VCaP (cell line): ENCODE data around the gene TAPBPL.
"Not testable (repeated sequence)": the region's sequence is repeated elsewhere in the genome, so short reads cannot be mapped to it uniquely, and the experiment has no call there.

Source experiments
- H3K27ac ChIP-seq: fragments of 450-650 bp; 2 replicates; pipeline ENCODE4 v1.5.1; 2017
- TF ChIP-seq, protein P1 (sequence below): fragments of 450-650 bp; conservative IDR thresholded peaks from 2 replicates; pipeline ENCODE4 v1.5.1; 2017; ENCODE audit warnings: mild to moderate bottlenecking, moderate library complexity

TAPBPL gene

GRCh38 chr12:6492838-6493496 lies 41.1 kb downstream of the TAPBPL start, which contains the start of gene MRPL51:
Gene MRPL51, minus strand, starts transcription at chr12:6493262. Its CDS starts 126 bp downstream, at chr12:6493136.
- TF ChIP-seq, protein P1, sequence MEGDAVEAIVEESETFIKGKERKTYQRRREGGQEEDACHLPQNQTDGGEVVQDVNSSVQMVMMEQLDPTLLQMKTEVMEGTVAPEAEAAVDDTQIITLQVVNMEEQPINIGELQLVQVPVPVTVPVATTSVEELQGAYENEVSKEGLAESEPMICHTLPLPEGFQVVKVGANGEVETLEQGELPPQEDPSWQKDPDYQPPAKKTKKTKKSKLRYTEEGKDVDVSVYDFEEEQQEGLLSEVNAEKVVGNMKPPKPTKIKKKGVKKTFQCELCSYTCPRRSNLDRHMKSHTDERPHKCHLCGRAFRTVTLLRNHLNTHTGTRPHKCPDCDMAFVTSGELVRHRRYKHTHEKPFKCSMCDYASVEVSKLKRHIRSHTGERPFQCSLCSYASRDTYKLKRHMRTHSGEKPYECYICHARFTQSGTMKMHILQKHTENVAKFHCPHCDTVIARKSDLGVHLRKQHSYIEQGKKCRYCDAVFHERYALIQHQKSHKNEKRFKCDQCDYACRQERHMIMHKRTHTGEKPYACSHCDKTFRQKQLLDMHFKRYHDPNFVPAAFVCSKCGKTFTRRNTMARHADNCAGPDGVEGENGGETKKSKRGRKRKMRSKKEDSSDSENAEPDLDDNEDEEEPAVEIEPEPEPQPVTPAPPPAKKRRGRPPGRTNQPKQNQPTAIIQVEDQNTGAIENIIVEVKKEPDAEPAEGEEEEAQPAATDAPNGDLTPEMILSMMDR: no peak
- H3K27ac ChIP-seq: peak within 1 kb of the TSS; percentile 96

DNA sequence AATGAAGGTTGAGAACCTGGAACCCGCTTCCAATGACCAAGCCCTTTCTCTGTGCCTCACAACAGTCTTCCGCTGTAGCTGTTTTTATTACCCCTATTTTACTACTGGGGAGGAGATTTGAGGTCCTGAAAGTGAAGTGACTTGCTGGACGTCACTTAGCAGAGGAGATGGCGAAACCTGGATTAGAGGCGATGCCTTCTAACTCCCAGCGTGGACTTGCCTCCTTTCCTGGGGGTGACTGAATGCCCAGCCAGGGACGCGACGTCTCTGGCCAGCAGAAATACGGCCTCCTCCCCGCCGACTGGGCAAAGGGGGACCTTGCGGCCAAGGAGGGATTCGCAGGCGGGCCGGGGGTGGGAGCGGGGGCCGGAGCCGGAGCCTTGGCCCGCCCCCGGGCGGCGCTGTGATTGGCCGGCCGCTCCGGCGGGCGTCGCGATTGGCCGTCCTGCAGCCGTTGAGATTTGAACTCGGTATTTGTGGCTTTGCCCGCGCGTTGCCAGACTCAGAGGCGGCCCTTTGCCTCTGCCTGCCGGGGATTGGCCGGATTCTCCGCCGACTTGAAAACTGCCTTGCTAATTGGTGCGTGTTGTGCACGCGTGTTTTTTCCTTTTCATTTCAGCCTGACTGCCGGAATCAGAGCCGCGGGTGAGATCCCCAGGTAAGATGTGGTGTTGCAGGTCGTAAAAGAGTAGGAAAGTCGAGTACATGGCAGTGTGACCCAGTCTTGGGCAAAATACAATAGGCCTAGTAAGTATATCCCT lies 41.8 kb downstream of the TAPBPL start, which contains the start of gene NCAPD2:
Gene NCAPD2 (plus strand): TSS at position 606 of the 761 bp plus-strand sequence. CDS start 997 bp downstream, outside the sequence.
- H3K27ac ChIP-seq: peak within 1 kb of the TSS; percentile 96
- TF ChIP-seq, protein P1: no peak; the same call in 1 of the 2 replicates

DNA sequence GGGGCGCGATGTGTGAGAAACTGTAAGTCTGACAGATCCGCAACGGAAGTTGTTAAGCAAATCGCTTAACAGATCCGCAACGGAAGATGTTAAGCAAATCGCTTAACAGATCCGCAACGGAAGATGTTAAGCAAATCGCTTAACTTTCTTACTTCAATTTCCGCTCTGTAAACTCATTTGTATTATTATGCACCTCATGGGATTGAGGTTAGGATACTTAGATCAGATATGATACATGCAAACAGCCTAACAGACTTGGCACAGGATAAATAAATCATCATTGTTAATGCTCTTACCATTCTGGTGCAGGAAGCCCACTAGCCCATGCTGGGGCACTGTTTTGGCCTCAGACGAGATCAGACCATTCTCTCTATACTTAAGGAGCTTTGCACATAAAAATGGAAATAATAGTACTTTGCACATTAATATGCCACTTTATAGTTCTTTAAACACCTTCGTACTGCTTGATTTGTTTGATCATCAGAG lies 42.5 kb downstream of the TAPBPL start:
- TF ChIP-seq, protein P1: peak; percentile 23
- H3K27ac ChIP-seq: peak overlapping the region; percentile 96

- H3K27ac ChIP-seq: peak overlapping the region; percentile 96
- TF ChIP-seq, protein P1: no peak
Measured at GRCh38 chr12:6494968-6495367, 43.1 kb downstream of the TAPBPL start.

DNA sequence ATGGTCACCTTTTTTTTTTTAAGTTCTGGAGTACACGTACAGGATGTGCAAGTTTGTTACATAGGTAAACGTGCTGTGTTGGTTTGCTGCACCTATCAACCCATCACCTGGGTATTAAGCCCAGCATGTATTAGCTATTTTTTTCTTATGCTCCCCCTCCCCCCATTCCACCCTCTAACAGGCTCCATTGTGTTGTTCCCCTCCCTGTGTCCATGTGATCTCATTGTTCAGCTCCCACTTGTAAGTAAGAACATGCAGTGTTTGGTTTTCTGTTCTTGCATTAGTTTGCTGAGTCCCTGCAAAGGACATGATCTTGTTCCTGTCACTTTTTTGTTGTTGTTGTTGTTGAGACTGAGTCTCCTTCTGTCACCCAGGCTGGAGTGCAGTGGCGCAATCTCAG lies 45.4 kb downstream of the TAPBPL start:
- not testable (repeated sequence) for H3K27ac ChIP-seq

DNA sequence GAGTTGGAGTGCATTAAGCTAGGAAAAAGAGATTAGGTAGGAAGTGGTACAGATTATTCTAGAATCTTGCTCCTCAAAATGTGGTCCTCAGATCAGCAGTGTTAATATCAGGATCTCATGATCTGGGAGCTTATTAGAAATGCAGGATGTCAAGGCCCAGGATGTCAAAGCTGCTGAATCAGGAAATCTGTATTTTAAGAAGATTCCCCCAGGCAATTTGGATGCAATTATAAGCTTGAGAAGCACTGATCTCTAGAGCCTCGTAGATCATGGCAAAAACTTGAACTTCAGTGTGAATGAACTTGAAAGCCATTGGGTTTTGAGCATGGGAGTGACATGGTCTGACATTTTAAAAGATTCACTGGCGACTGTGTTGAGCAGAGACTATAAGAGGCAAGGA lies 48.6 kb downstream of the TAPBPL start:
- TF ChIP-seq, protein P1: no peak
- H3K27ac ChIP-seq: no peak overlapping the region

GRCh38 chr12:6507102-6507998 lies 55.5 kb downstream of the TAPBPL start:
- TF ChIP-seq, protein P1: no peak
- no peak overlapping the region for H3K27ac ChIP-seq
